Upper lobe of left lung (tissue), 4 donors: ENCODE data around the gene GSTM4.

Experiments
- CTCF ChIP-seq, 6 experiments: fragments of 450-650 bp in 4 of 6; fragments of 200-600 bp in 2 of 6; sonication (generic) in 2 of 6; IDR thresholded peaks; one replicate each; pipeline ENCODE4 v1.5.1; 2016 to 2019; ENCODE audit warnings: antibody characterized with exemption in 6 of 6
- POLR2A ChIP-seq, 4 donors: fragments of 450-650 bp; IDR thresholded peaks; one replicate each; pipeline ENCODE4 v1.5.1; 2016 to 2017; ENCODE audit warnings: antibody characterized with exemption in 4 of 4, mild to moderate bottlenecking in 2 of 4
- POLR2AphosphoS5 ChIP-seq, 2 donors: sonication (generic); formaldehyde crosslinking; IDR thresholded peaks; one replicate each; pipeline ENCODE4 v1.5.1; 2017; ENCODE audit warnings: antibody characterized with exemption in 2 of 2

- TF ChIP-seq CTCF (IDR thresholded peaks at IDR 0.05) (no peak), POLR2AphosphoS5 (IDR thresholded peaks at IDR 0.05) (no peak), POLR2A (IDR thresholded peaks at IDR 0.05) (no peak)
Measured at GRCh38 chr1:109610609-109611307, 45.1 kb upstream of the GSTM4 start.
